SK-N-SH treated with all-trans-retinoic acid at 6 μM for 48 hours (cell line): ENCODE measurements around the gene CCR7.

Source experiments
- ARNTL ChIP-seq: fragments of 450-650 bp; formaldehyde crosslinking; IDR thresholded peaks from 2 replicates; pipeline ENCODE4 v1.5.0; 2020; ENCODE audit warnings: low read depth, mild to moderate bottlenecking, moderate library complexity, borderline replicate concordance
- RARB ChIP-seq: fragments of 250-450 bp; sonication (Bioruptor Pico); IDR thresholded peaks from 2 replicates; pipeline ENCODE4 v1.8.0; 2021; ENCODE audit warnings: mild to moderate bottlenecking, moderate library complexity
- ZFP3 ChIP-seq: fragments of 250-450 bp; sonication (Bioruptor Pico); IDR thresholded peaks from 2 replicates; pipeline ENCODE4 v1.5.0; 2020; ENCODE audit warnings: mild to moderate bottlenecking, moderate library complexity
- TF ChIP-seq, protein P1 (sequence below): fragments of 250-450 bp; sonication (Bioruptor Pico); IDR thresholded peaks from 2 replicates; pipeline ENCODE4 v1.8.0; 2020; ENCODE audit warnings: mild to moderate bottlenecking, moderate library complexity, borderline replicate concordance
- TF ChIP-seq, protein P2 (sequence below): fragments of 250-450 bp; sonication (Bioruptor Pico); IDR thresholded peaks from 2 replicates; pipeline ENCODE4 v1.5.1; 2021; ENCODE audit warnings: mild to moderate bottlenecking, moderate library complexity

DNA sequence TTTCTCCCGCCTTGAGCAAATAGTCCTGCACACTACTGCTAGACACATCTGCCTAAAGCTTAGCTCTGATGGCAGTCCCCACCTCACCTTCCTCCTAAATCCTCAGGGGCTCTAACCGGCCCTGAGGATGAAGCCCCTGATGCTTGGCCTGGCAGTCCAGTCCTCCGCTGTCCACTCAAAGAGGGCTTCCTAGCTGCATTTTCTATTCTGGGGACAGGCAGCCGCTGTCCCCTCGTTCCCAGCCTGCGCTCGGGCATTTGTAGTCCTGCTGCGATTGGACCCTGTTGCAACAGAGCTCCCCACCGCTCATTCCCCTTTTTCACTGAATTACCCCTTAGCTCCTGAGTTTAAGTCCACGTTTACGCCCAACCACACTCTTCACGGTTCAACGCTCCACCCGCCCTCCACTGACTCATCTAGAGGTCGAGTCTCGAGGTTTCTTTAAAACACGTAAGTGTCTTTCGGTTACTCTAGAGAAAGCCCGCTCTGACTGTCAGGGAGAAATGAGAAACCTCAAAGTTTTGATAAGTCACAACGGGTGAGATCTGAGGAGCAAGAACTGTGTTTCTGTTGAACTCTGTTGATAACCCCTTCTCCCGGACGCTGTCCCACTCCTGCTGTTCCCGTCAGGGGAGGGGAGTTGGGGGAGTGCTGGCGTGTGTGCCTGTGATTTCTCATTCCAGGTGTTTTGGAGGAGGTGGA lies 4.5 kb downstream of the CCR7 start:
- TF ChIP-seq, protein P1, sequence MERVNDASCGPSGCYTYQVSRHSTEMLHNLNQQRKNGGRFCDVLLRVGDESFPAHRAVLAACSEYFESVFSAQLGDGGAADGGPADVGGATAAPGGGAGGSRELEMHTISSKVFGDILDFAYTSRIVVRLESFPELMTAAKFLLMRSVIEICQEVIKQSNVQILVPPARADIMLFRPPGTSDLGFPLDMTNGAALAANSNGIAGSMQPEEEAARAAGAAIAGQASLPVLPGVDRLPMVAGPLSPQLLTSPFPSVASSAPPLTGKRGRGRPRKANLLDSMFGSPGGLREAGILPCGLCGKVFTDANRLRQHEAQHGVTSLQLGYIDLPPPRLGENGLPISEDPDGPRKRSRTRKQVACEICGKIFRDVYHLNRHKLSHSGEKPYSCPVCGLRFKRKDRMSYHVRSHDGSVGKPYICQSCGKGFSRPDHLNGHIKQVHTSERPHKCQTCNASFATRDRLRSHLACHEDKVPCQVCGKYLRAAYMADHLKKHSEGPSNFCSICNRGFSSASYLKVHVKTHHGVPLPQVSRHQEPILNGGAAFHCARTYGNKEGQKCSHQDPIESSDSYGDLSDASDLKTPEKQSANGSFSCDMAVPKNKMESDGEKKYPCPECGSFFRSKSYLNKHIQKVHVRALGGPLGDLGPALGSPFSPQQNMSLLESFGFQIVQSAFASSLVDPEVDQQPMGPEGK (CRISPR knock-in tag): no peak
- TF ChIP-seq RARB (CRISPR knock-in tag) (no peak), ARNTL (CRISPR knock-in tag) (no peak), ZFP3 (no peak)
- TF ChIP-seq, protein P2, sequence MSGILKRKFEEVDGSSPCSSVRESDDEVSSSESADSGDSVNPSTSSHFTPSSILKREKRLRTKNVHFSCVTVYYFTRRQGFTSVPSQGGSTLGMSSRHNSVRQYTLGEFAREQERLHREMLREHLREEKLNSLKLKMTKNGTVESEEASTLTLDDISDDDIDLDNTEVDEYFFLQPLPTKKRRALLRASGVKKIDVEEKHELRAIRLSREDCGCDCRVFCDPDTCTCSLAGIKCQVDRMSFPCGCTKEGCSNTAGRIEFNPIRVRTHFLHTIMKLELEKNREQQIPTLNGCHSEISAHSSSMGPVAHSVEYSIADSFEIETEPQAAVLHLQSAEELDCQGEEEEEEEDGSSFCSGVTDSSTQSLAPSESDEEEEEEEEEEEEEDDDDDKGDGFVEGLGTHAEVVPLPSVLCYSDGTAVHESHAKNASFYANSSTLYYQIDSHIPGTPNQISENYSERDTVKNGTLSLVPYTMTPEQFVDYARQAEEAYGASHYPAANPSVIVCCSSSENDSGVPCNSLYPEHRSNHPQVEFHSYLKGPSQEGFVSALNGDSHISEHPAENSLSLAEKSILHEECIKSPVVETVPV: no peak
